Testis (tissue), 3 donors: Measurements from ENCODE around the gene IFNL2. TPM values are rescaled to one million over a fixed set of nuclear protein-coding genes. Genes with fewer than 3 reads are reported as not detected.

Experiments
- DNase-seq: peaks from one replicate; pipeline ENCODE4 v3.0.0-alpha.2; 2019
- H3K27ac ChIP-seq, 2 donors: fragments of 200-600 bp; sonication (generic); one replicate each; pipeline ENCODE4 v1.5.1; 2019
- H3K27me3 ChIP-seq: fragments of 200-600 bp; sonication (generic); one replicate; pipeline ENCODE4 v1.5.1; 2019
- H3K36me3 ChIP-seq: fragments of 200-600 bp; sonication (generic); one replicate; pipeline ENCODE4 v1.5.1; 2017; ENCODE audit warnings: low read depth; ENCODE audit errors: missing control alignments
- H3K4me1 ChIP-seq: fragments of 200-600 bp; sonication (generic); one replicate; pipeline ENCODE4 v1.5.1; 2019
- H3K4me3 ChIP-seq, 2 donors: fragments of 200-600 bp; sonication (generic); one replicate each; pipeline ENCODE4 v1.5.1; 2017 to 2019
- H3K9me3 ChIP-seq: fragments of 200-600 bp; sonication (generic); one replicate; pipeline ENCODE4 v1.5.1; 2017
- CTCF ChIP-seq, 3 experiments: fragments of 450-650 bp in 2 of 3; fragments of 200-600 bp in 1 of 3; sonication (generic) in 1 of 3; IDR thresholded peaks; one replicate each; pipeline ENCODE4 v1.5.1; 2016 to 2019; ENCODE audit warnings: antibody characterized with exemption in 3 of 3, mild to moderate bottlenecking in 2 of 3, moderate library complexity in 1 of 3
- POLR2A ChIP-seq: fragments of 450-650 bp; IDR thresholded peaks from one replicate; pipeline ENCODE4 v1.6.1; 2017; ENCODE audit warnings: antibody characterized with exemption, mild to moderate bottlenecking, moderate library complexity
- WGBS, 2 donors: methylation state at CpG; one replicate each; pipeline ENCODE4 v1.1.5; 2018; 5-methylcytosine and 5-hydroxymethylcytosine counted together
- intact Hi-C: fragments of 100-400 bp; cut with DNase I; formaldehyde crosslinking; loops from one replicate; pipeline ENCODE4 v1.15.1; 2023; ENCODE audit warnings: low total_unique reads
- polyA plus RNA-seq: library from polyadenylated mRNA; stranded (reverse); fragments of 350-450 nt; fragmentation: Illumina TruSeq; extraction: RNeasy Lipid Tissue Mini Kit (QIAGEN cat#74804); gene quantifications from one replicate; pipeline ENCODE4 v1.2.3, GENCODE V29; 2014; ENCODE audit warnings: low read depth, low replicate concordance; ENCODE audit not compliant: insufficient read depth
- total RNA-seq, 2 donors: library from RNA; depleted of rRNA; stranded (reverse); fragments of >200 nt; gene quantifications; one replicate each; pipeline ENCODE4 v1.2.3, GENCODE V29; 2016

The IFNL2 gene
- total and polyA plus RNA-seq, 3 donors from 2014 or later: 0.43 TPM; not detected in 2

- no peaks in the 10 kb centered on the region for H3K27me3 ChIP-seq
- TF ChIP-seq CTCF (IDR thresholded peaks at IDR 0.05) (no peak), POLR2A (no peak)
- intact Hi-C loops: no loop called here
- no peaks in the 10 kb centered on the region for H3K36me3 ChIP-seq
- no peaks in the 10 kb centered on the region for H3K4me1 ChIP-seq
- 81 to 82% methylated on average over 5 of the region's 5 CpGs for WGBS, 2 donors
- no peak for DNase-seq
- no peak overlapping the region for H3K27ac ChIP-seq
- H3K4me3 ChIP-seq: no peak overlapping the region
- no peaks in the 10 kb centered on the region for H3K9me3 ChIP-seq
Measured at GRCh38 chr19:39275578-39275977, 7.4 kb downstream of the IFNL2 start.

- WGBS, 2 donors: 88 to 90% methylated on average over 5 of the region's 5 CpGs
- H3K27me3 ChIP-seq: no peaks in the 10 kb centered on the region
- no peaks in the 10 kb centered on the region for H3K9me3 ChIP-seq
- no peak for DNase-seq
- H3K27ac ChIP-seq: no peak overlapping the region
- H3K4me3 ChIP-seq: no peak overlapping the region
- no peaks in the 10 kb centered on the region for H3K36me3 ChIP-seq
- H3K4me1 ChIP-seq: no peaks in the 10 kb centered on the region
- intact Hi-C loops: no loop called here
- TF ChIP-seq POLR2A (no peak), CTCF (IDR thresholded peaks at IDR 0.05) (no peak)
Measured at GRCh38 chr19:39276740-39277139, 8.5 kb downstream of the IFNL2 start.

- H3K9me3 ChIP-seq: no peaks in the 10 kb centered on the region
- TF ChIP-seq CTCF (IDR thresholded peaks at IDR 0.05): no peak
- TF ChIP-seq POLR2A: no peak
- no peak for DNase-seq
- no peak overlapping the region for H3K4me3 ChIP-seq
- no peak overlapping the region for H3K27ac ChIP-seq
- no peaks in the 10 kb centered on the region for H3K27me3 ChIP-seq
- no peaks in the 10 kb centered on the region for H3K4me1 ChIP-seq
- no peaks in the 10 kb centered on the region for H3K36me3 ChIP-seq
- intact Hi-C loops: no loop called here
- 84 to 86% methylated on average over 7 of the region's 7 CpGs for WGBS, 2 donors
Measured at GRCh38 chr19:39277598-39277997, 9.4 kb downstream of the IFNL2 start.

GRCh38 chr19:39282021-39282420, 13.8 kb downstream of the IFNL2 start:
- WGBS, 2 donors: 69 to 75% methylated on average over 1 of the region's 1 CpG
- intact Hi-C loops: no loop called here
- Histone ChIP-seq H3K27ac (no peak overlapping the region), H3K27me3 (no peaks in the 10 kb centered on the region), H3K36me3 (no peaks in the 10 kb centered on the region), H3K9me3 (no peaks in the 10 kb centered on the region), H3K4me1 (no peaks in the 10 kb centered on the region), H3K4me3 (no peak overlapping the region)
- DNase-seq: no peak
- TF ChIP-seq CTCF (IDR thresholded peaks at IDR 0.05) (no peak), POLR2A (no peak)

GRCh38 chr19:39284032-39284431, 15.8 kb downstream of the IFNL2 start:
- H3K36me3 ChIP-seq: no peaks in the 10 kb centered on the region
- DNase-seq: no peak
- intact Hi-C loops: no loop called here
- 81 to 91% methylated on average over 1 of the region's 1 CpG for WGBS, 2 donors
- no peaks in the 10 kb centered on the region for H3K27me3 ChIP-seq
- H3K4me1 ChIP-seq: no peaks in the 10 kb centered on the region
- H3K9me3 ChIP-seq: no peaks in the 10 kb centered on the region
- no peak overlapping the region for H3K4me3 ChIP-seq
- TF ChIP-seq CTCF (IDR thresholded peaks at IDR 0.05) (no peak), POLR2A (no peak)
- H3K27ac ChIP-seq: no peak overlapping the region
